ENCODE results near the gene ZC3H18.
"Not testable (repeated sequence)": the region's sequence is repeated elsewhere in the genome, so short reads cannot be mapped to it uniquely, and the experiment has no call there.

The ZC3H18 gene

GRCh38 chr16:88658714-88659113 is 88.5 kb downstream of the ZC3H18 start:
- no peak for DNase-seq

GRCh38 chr16:88659160-88659559 is 89.0 kb downstream of the ZC3H18 start:
- DNase-seq: no peak

- no peak for DNase-seq
Observed at GRCh38 chr16:88661468-88661867, 91.3 kb downstream of the ZC3H18 start.

GRCh38 chr16:88662222-88662842 is 92.1 kb downstream of the ZC3H18 start:
- no peak for DNase-seq

- peak; percentile 80 for DNase-seq
Observed at GRCh38 chr16:88662843-88663606, 92.8 kb downstream of the ZC3H18 start, which contains the start of gene MVD. Gene MVD, minus strand, starts transcription at chr16:88663091. Its CDS starts 11 bp downstream, at chr16:88663080.

- no peak for DNase-seq
Observed at GRCh38 chr16:88665148-88665547, 94.9 kb downstream of the ZC3H18 start.

- DNase-seq: no peak
Observed at GRCh38 chr16:88665570-88665969, 95.4 kb downstream of the ZC3H18 start.

GRCh38 chr16:88667461-88667860 is 97.3 kb downstream of the ZC3H18 start:
- DNase-seq: no peak

GRCh38 chr16:88669493-88669892 is 99.3 kb downstream of the ZC3H18 start:
- DNase-seq: not testable (repeated sequence)

GRCh38 chr16:88669980-88670379 is 99.8 kb downstream of the ZC3H18 start:
- no peak for DNase-seq

- no peak for DNase-seq
Observed at GRCh38 chr16:88671806-88672205, 101.6 kb downstream of the ZC3H18 start.

- no peak for DNase-seq
Observed at GRCh38 chr16:88672776-88673175, 102.6 kb downstream of the ZC3H18 start.

GRCh38 chr16:88673716-88674379 is 103.6 kb downstream of the ZC3H18 start:
- no peak for DNase-seq

- no peak for DNase-seq
Observed at GRCh38 chr16:88676502-88677242, 106.5 kb downstream of the ZC3H18 start.

- DNase-seq: no peak
Observed at GRCh38 chr16:88677721-88678120, 107.5 kb downstream of the ZC3H18 start.

GRCh38 chr16:88678224-88678979 is 108.2 kb downstream of the ZC3H18 start:
- DNase-seq: no peak

GRCh38 chr16:88680554-88681083 is 110.4 kb downstream of the ZC3H18 start:
- DNase-seq: no peak

- no peak for DNase-seq
Observed at GRCh38 chr16:88681084-88681680, 111.0 kb downstream of the ZC3H18 start.

Measured in NCI-H1105 (cell line).